Activated CD4-positive, CD25-positive, alpha-beta regulatory T cell (primary cell): ENCODE measurements around the gene COG5.
"Not testable (repeated sequence)": the region's sequence is repeated elsewhere in the genome, so short reads cannot be mapped to it uniquely, and the experiment has no call there.

Experiments
- DNase-seq, 4 experiments: peaks; one replicate each; lab custom pipeline; 2025; lab: John Stamatoyannopoulos, UW

Gene COG5

DNA sequence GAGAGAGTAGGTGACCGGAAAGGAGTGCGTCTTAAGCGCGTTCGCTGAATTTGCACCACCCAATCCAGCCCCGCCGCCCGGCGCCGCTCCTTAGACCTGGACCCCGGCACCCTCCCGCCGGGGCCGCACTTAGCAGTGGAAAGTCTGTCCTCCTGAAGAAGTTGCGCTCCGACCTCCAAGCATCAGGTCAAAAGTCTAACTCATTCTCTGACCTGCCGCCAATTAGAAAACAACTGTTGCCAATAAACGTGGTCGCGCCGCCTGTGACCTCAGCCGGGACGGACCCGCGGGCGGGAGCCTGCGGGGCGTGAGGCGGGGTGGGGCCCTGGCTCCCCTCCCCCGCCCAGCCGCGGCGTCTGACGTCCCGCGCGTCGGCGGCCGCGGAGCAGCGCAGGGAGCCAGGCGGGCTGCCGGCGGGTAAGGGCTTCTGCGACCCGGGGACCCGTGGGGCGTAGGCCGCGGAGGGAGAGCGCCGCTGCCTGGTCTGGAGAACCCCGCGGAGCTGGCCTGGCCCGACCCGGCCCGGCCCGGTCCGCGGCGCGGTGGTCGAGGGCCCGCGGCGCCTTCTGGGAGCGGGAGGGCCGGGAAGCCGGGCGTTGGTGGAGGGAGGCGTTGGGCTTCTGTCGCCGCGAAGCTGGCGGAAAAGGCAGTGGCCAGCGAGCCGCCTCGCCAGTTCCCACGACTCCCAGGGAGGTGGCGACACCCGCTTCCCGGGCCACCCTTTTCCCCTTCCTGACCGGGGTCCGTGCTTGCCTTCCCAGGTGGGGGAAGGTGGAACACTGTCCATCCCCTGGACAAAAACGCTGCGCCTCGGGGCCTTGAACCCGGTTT, 16.4 kb upstream of the COG5 start, which contains the start of gene BCAP29:
BCAP29 (plus strand) TSS at position 362 of the 831 bp plus-strand sequence. CDS start 527 bp downstream, outside the sequence.
- DNase-seq = peak; percentile 32 to 55 (median 42)

DNA sequence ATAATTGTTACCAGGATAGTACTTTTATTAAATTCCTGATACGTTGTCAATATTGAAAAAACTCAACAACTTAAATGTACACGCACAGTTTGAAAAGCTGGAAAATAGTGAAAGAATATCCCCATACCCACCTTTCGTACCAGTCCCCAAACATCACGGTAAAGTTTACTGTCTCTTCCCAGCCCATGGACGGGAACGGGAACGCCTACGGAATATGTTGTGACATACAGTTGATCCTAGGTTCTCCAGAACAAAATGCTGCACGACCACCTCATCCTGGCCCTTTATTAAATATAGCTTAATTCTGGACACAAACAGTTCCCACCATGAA, 15.8 kb upstream of the COG5 start:
- no peak for DNase-seq

DNA sequence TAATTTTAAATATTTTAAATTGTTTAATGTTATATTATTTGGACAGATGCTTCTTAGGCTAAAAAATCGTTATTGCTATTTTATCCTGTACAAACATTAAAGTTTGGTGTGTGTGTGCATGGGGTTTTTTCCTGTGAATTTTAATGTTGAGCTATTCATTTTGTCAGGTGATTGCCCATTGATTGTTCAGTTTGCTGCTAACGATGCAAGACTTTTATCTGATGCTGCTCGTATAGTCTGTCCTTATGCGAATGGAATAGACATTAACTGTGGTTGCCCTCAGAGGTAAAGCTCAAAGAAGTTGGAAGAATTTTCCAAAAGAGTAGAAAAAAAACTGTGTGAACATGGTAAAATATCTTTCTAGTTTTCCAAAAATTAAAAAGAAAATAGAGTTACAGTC, 9.8 kb upstream of the COG5 start:
- no peak for DNase-seq

DNA sequence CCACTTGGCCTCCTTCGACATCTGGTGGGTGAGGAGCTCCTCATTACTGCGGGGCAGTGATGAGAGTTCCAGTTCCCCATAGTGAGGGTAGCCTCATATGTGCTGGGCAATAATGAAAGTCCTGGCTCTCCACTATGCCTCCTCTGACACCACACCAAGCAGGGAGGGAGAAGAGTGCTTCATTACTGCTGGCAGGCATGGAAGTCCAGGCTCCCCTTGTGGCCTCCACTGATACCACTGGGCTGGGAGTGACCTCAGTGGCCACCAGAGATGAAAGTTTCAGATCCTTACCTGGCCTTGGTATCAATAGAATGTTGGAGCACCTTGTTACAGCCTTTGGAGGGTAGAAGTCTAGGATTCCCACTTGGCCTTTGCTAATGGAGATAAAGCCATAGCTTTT, 6.6 kb upstream of the COG5 start:
- DNase-seq = no peak

DNA sequence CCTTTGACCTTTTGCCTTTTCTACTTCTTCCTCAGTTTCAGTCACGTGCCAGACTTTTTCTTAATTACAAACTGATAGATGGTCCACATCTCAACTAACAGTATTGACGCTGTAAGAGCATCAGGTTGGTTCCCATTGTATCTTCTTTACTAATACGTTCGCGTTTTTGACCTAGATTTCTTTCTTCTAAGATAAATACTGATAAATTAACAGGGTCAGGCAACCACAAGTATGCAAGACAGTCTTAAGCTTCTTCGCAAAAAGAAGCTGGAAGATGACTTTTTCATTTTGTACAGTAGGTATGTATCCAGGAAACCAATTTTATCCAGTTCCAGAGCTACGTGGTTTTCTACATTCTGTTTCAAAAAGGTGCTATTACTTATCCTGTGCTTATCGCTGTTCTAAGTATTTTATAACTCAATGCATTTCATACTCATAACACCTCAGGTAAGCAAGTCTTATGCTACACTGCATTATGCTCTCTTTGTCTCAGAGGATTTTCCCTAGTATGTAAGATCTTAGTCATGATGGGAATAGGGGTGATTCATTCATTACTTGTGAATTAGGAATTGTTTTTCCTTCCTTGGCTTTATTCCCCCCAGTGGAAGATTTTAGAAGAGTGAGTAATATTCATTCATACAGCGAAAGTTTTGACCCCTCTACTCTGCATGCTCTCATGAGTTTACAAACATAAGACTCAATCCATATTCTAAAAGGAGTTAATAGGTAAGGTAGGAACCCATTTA, 1.0 kb upstream of the COG5 start:
- no peak for DNase-seq

DNA sequence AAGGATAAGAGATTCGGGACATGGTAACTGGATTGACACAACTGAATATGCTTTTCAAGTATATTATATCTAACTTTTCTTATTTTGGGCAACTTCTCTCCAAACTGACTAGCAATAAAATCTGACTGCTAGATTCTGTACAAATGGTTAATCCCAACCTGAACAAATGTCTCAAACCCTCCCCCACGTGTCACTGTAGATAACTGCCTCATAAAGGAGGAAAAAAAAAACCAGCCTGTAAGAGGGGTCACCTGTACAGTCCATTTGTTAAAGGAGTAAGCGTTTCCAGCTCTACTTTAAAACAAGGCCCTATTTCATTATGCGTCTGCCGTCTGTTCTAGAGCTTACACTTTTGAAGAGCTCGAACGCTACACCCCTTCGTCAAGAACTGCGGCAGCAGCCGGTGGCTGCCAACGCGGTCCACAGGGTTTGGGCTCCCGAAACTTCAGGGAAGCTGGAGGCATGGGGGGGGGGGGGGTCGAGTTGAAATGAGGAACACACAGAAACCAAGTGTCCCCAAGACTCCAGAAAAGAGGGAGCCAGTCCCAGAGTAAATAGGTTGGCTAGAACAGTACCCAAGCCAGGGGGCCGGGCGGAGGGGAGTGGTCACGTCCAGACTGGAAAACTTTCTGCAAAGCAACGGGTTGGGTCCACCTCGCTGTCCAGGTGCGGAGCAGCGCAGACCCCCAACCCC, 492 bp downstream of the COG5 start:
- peak in 2 of 4 experiments; percentile 23 to 52 for DNase-seq

DNA sequence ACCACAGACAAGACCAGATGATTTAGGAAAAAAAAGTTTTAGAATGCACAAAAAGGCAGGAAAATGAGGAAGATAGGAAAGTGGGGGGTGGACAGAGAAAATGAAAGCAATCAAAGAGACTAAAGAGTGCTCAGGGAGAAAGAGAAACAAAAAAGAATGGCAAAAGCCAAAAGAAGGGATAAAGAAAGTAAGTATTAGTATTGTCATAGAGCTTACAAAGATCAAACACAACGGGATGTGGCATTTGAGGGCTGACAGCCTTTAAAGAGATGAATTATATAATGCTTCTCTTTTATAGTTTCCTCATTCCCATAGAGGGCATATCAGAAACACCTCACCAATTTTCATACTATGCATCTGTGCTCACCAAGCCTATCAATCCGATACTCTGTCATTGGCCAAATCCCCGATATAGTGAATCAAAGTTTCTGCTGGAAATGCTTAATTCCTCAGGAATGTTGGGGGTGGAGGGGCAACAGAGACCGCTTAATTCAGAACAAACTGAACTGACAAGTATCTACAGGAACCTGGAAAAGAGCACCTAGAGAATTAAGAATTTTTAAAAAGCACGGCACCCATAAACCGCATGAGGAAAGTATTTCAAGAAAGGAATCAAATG, 2.7 kb downstream of the COG5 start:
- DNase-seq = no peak

DNA sequence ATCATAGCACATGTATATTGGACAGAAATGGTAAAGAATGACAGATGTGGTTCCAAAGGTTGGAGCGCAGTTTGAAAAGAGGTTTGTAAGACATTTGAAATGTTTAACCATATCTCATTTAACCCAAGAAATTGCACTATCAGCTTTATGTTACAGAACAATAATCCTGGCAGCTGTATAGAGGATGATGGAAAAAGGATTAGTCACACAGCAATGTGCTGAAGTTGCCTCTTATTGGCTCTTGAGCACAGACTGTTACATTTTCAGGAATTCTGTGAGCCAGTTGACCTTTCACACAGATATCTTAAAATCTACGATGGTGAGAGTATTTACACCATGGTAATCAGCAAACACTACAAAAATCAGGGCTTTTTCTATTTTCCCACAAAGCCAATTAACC, 3.9 kb downstream of the COG5 start:
- no peak for DNase-seq

DNA sequence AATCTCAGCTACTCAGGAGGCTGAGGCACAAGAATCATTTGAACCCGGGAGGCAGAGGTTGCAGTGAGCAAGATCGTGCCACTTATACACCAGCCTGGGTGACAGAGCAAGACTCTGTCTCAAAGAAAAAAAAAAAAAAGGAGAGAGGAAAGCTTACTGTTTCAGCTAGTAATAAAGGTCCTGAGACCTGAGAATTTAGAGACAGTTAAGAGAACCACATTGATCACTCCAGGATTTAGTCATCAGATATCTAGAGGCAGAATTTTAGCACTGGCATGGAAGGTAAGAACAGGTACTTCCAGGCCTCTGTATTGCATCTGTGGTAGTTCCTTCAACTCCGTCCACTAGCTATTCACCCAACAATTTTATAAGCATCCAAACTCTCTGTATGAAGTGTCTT, 7.8 kb downstream of the COG5 start:
- DNase-seq = no peak

DNA sequence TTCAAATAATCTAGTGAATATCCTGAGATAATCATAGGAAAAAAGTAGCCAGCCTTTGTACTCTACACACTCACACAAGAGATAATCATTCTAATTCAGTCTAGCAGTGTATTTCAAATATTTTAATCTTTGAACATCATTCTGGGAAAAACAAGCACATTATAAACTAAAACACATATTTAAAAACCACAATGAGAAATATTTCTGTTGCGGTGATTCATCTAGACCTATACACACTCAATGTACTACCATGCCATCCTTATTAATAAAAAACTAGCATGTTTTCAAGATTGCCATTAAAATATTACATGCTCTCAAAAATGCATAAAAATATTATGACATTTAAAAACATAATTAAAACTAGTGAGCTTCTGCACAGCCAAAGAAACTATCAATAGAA, 11.8 kb downstream of the COG5 start:
- no peak for DNase-seq

DNA sequence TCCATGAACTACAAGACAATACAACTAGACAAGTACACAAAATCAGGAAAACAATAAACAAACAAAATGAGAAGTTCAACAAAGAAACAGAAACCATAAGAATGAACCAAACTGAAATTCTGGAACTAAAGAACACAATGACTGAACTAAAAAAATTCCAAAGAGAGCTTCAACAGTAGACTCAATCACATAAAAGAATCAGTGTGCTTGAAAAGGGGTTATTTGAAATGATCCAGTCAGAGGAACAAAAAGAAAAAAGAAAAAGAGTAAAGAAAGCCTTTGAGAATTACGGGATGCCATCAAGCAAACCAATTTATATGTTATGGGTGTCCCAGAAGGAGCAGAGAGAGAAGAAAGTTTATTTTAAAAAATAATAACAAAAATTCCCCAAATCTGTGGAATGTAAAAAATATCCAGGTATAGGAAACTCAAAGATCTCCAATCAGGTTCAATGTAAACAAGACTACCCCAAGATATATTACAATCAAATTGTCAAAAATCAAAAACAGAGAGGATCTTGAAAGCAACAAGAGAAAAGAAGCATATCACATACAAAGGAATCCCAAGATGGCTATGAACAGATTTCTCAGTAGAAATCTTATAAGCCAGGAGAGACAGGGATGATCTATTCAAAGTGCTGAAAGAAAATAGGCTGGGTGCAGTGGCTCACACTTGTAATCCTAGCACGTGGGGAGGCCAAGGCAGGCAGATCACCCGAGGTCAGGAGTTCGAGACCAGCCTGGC, 18.7 kb downstream of the COG5 start:
- no peak for DNase-seq

DNA sequence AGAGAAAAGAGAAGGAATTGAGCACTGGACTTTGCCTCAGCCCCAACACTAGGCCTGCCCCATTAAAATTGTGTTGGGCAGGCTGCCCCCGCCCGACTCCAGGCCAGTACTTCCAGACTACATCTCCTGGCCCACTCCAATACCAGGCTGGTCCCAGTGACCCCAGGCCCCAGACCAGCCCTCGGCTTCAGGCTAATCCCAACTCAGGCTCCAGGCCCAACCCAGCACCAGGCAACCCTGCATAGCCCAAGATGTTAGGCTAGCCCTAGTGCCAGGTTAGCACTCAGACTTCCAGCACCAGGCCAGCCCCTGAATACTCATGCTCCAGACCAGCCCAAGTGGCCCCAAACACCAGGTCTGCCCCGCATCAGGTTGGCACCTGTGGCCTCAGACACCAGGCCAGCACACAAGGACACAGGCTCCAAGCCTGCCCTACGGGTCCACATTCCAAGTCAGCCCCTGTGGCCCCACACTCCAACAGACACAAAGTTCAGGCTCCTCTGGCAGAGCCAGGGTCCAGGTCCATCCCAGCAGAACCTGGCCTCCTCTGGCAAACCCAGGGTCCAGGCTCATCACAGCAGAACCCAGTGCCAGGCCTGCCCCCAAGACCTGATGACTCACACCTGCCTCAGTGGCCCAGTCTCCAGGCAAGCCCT, 20.3 kb downstream of the COG5 start:
- no peak for DNase-seq

DNA sequence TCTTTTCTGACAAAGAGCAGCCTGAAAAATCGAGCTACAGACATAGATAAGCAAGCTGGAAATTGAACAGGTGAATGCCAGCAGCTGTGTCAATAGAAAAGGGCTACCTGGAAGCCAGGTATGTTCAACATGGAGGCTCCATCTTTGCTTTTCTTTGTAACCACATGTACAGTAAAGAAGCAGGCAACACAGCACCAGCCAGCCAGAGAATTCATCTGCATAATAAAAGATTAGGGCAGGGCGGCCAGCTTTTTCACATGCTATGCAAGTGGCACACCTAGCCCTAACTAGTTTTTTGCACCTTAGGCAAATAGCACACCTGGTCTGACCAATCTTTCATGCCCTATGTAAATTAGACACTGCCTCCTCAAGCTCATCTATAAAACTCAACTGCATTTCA, 25.7 kb downstream of the COG5 start:
- no peak for DNase-seq

DNA sequence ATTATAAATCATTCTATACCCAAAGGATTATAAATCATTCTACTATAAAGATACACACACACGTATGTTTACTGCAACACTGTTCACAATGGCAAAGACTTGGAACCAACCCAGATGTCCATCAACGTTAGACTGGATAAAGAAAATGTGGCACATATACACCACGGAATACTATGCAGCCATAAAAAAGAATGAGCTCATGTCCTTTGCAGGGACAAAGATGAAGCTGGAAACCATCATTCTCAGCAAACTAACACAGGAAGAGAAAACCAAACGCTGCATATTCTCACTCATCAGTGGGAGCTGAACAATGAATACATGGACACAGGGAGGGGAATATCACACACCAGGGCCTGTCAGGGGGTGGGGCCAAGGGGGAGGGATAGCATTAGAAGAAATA, 26.5 kb downstream of the COG5 start:
- not testable (repeated sequence) for DNase-seq

DNA sequence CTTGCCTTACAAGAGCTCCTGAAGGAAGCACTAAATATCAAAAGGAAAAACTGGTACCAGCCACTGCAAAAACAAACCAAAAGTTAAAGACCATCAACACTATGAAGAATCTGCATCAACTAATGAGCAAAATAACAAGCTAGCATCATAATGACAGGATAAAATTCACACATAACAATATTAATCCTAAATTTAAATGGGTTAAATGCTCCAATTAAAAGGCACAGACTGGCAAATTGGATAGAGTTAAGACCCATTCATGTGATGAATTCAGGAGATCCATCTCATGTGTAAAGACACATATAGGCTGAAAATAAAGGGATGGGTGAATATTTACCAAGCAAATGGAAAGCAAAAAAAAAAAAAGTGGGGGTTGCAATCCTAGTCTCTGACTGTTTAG, 29.6 kb downstream of the COG5 start:
- DNase-seq = no peak

DNA sequence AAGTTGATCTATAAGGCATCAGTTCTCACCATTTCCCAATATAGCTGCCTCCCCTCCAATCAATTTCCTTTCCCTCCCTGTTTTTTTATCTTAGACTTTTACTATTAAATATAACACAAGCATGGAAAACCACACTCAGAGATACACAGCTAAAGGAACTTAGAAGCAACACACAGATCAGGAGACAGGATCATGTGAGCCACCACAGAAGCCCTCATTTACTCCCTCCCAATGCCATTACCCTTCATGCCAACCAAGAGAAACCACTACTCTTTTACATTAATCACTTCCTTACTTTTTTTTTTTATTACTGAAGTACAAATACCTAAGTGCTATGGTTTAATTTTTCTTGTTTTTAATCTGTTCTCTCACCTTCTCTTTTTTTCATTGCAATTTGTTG, 33.0 kb downstream of the COG5 start:
- no peak for DNase-seq

DNA sequence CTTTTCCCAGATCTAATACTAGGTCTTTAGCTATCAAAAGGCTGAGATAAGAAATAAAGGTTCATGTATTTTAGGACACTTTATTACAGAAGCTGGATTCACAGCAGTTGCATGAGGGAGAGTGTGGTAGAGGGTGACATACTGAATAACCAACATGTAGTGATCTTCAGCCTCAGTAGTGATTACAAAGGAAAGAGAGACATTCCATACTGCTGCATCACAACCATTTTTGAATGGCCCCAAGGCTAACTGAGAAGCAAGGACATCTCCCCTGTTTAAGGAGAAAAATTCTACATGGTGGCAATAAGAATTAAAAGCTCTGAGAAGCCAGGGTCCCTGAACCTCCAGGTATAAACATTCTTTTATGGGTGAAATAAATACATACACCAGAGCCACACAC, 35.3 kb downstream of the COG5 start:
- DNase-seq = no peak

DNA sequence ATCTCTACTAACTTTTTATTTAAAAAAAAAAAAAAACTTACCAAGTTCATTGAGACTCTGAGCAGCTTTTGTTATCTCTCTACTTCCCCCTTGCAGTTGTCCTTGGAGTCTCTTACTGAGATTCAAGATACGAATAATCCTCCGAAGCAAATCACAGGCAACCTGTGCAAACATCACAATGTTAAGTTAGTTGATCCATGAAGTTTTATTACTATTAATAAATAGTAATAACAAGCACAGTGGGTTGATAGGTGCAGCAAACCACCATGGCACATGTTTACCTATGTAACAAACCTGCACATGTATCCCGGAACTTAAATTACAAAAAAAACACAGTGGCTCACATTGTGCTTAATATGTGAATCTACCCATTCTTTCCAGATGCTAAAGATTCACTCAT, 36.5 kb downstream of the COG5 start:
- no peak for DNase-seq

DNA sequence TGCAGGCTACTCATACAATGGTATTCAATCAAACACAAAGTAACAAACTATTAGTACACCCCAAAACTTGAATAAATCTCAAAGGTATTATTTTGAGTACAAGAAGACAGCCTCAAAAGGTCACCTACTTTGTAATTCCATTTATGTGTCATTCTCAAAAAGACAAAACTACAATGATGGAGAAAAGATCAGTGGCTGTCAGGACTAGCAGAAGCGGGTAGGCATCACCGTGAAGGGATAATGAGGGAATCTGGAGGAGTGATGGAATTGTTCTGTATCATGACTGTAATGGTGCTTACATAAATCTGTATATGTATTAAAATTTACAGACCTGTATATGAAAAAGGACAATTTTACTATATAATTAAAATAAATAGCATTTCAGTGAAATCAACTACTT, 37.0 kb downstream of the COG5 start:
- DNase-seq = no peak

DNA sequence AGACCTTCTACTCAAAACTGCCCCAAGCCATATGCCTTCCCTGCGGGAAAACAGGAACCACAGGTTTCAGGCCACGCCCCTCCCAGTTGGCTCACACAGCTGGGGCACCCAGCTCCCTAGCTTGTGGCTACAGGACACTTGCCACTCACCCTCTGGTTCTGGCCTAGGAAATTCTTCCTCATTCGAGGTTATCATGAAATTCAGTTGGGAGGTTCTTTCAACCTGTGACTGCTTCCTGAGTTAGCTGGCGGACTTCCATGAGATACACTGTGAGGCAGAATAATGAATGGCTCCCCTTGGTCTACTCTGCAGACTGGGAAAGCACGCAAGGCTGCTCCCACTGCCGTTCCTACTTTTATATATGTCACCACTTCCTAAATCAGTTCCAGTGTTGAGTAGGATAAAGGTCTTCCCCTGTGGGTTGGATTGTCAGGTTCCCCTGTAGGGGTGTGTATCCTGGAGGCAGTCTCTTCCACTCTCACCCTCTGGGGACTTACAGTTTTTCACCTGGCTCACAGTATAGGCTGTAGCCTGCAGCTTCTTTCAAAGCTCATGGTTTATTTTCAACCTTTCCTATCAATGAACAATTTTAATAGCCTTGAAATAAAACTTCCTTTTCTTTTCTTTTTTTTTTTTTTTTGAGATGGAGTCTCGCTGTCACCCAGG, 56.9 kb downstream of the COG5 start:
- DNase-seq = no peak
